ENCODE data around the gene ABCB7.
"Not testable (repeated sequence)": the region's sequence is repeated elsewhere in the genome, so short reads cannot be mapped to it uniquely, and the experiment has no call there.

Gene ABCB7

DNA sequence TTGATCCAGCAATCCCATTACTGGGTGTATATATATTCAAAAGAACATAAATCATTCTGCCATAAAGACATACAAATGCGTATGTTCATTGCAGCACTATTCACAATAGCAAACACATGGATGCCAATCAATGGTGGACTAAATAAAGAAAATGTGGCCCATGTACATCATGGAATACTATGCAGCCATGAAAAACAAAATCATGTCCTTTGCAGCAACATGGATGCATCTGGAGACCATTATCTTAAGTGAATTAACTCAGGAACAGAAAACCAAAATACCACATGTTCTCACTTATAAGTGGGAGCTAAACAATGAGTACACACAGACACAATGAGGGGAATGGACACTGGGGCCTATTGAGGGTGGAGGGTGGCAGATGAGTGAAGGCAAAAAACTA, 81.6 kb downstream of the ABCB7 start:
- Histone ChIP-seq H3K4me3 (ENCODE audit: low read depth, low read length) (no peak overlapping the region), H3K36me3 (replicated peaks) (no peaks in the 10 kb centered on the region), H3K27ac (no peak overlapping the region), H3K27me3 (replicated peaks) (no peaks in the 10 kb centered on the region)
- in situ Hi-C loops (cut with HindIII; ENCODE audit: low pct_ligation_motif_present, low sequenced_read_pairs), result no loop called here
- TF ChIP-seq, protein P1, sequence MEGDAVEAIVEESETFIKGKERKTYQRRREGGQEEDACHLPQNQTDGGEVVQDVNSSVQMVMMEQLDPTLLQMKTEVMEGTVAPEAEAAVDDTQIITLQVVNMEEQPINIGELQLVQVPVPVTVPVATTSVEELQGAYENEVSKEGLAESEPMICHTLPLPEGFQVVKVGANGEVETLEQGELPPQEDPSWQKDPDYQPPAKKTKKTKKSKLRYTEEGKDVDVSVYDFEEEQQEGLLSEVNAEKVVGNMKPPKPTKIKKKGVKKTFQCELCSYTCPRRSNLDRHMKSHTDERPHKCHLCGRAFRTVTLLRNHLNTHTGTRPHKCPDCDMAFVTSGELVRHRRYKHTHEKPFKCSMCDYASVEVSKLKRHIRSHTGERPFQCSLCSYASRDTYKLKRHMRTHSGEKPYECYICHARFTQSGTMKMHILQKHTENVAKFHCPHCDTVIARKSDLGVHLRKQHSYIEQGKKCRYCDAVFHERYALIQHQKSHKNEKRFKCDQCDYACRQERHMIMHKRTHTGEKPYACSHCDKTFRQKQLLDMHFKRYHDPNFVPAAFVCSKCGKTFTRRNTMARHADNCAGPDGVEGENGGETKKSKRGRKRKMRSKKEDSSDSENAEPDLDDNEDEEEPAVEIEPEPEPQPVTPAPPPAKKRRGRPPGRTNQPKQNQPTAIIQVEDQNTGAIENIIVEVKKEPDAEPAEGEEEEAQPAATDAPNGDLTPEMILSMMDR (IDR thresholded peaks at IDR 0.05; ENCODE audit: low read depth, low read length, missing control alignments), result no peak
- DNase-seq, result no peak

GRCh38 chrX:75071334-75071733, 84.7 kb downstream of the ABCB7 start:
- no peak for DNase-seq
- Histone ChIP-seq H3K27me3 (replicated peaks) (no peaks in the 10 kb centered on the region), H3K4me3 (ENCODE audit: low read depth, low read length) (no peak overlapping the region), H3K36me3 (replicated peaks) (no peaks in the 10 kb centered on the region), H3K27ac (no peak overlapping the region)
- TF ChIP-seq, protein P1 (IDR thresholded peaks at IDR 0.05; ENCODE audit: low read depth, low read length, missing control alignments), result no peak
- in situ Hi-C loops (cut with HindIII; ENCODE audit: low pct_ligation_motif_present, low sequenced_read_pairs), result no loop called here

- no peak for DNase-seq
- no peaks in the 10 kb centered on the region for H3K36me3 ChIP-seq (replicated peaks)
- no peaks in the 10 kb centered on the region for H3K27me3 ChIP-seq (replicated peaks)
- no peak overlapping the region for H3K27ac ChIP-seq
- H3K4me3 ChIP-seq (ENCODE audit: low read depth, low read length), result no peak overlapping the region
- in situ Hi-C loops (cut with HindIII; ENCODE audit: low pct_ligation_motif_present, low sequenced_read_pairs), result no loop called here
- TF ChIP-seq, protein P1 (IDR thresholded peaks at IDR 0.05; ENCODE audit: low read depth, low read length, missing control alignments), result no peak
Measured at GRCh38 chrX:75067931-75068330, 88.2 kb downstream of the ABCB7 start.

DNA sequence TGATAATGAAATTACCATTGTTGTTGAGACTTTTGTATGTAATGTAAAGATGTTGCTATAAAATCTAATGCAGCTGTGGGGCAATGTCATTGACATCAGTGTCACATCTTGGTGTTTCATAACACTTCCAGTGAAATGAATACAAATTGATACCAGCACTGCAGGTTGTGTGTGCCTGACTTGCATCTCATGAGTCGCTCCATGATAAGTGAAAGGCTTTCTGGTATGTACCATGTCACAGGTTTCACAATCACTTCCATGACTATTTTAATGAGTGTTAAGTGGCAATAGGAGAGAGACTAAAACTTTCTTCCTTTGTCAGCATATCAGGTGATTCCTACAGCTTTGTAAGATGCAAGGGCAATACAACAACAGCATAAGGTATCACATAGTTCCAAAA, 94.4 kb downstream of the ABCB7 start:
- Histone ChIP-seq H3K27ac (no peak overlapping the region), H3K4me3 (ENCODE audit: low read depth, low read length) (no peak overlapping the region), H3K27me3 (replicated peaks) (no peaks in the 10 kb centered on the region), H3K36me3 (replicated peaks) (no peaks in the 10 kb centered on the region)
- TF ChIP-seq, protein P1 (IDR thresholded peaks at IDR 0.05; ENCODE audit: low read depth, low read length, missing control alignments), result no peak
- no peak for DNase-seq
- in situ Hi-C loops (cut with HindIII; ENCODE audit: low pct_ligation_motif_present, low sequenced_read_pairs), result no loop called here

DNA sequence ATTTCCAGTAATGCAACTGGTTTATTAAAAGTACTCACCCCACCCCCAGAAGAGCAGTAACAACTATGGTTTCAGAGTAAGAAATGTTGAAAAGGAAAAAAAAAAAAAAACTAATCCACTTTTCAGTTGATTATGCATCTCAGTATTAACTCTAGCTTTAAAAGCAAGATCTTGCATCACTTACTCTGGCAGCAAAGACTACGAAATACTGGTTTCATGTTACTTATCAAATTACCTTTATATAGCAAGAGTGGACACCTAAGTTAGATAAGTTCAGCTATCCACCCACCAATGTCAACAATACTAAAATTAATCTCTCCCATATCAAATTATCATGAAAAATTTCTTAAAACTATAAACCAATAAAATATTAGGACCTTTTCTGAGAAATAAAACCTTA, 105.0 kb downstream of the ABCB7 start:
- Histone ChIP-seq H3K27ac (no peak overlapping the region), H3K27me3 (replicated peaks) (no peaks in the 10 kb centered on the region), H3K36me3 (replicated peaks) (no peaks in the 10 kb centered on the region), H3K4me3 (ENCODE audit: low read depth, low read length) (no peak overlapping the region)
- TF ChIP-seq, protein P1 (IDR thresholded peaks at IDR 0.05; ENCODE audit: low read depth, low read length, missing control alignments), result no peak
- in situ Hi-C loops (cut with HindIII; ENCODE audit: low pct_ligation_motif_present, low sequenced_read_pairs), result no loop called here
- DNase-seq, result no peak

- no peaks in the 10 kb centered on the region for H3K36me3 ChIP-seq (replicated peaks)
- no peak overlapping the region for H3K4me3 ChIP-seq (ENCODE audit: low read depth, low read length)
- in situ Hi-C loops (cut with HindIII; ENCODE audit: low pct_ligation_motif_present, low sequenced_read_pairs), result no loop called here
- no peaks in the 10 kb centered on the region for H3K27me3 ChIP-seq (replicated peaks)
- TF ChIP-seq, protein P1 (IDR thresholded peaks at IDR 0.05; ENCODE audit: low read depth, low read length, missing control alignments), result no peak
- DNase-seq, result no peak
- H3K27ac ChIP-seq, result no peak overlapping the region
Measured at GRCh38 chrX:75045369-75045768, 110.7 kb downstream of the ABCB7 start.

- H3K36me3 ChIP-seq (replicated peaks); H3K27me3 ChIP-seq (replicated peaks); H3K4me3 ChIP-seq (ENCODE audit: low read depth, low read length); DNase-seq; in situ Hi-C loops (cut with HindIII; ENCODE audit: low pct_ligation_motif_present, low sequenced_read_pairs); H3K27ac ChIP-seq: not testable (repeated sequence)
Measured at GRCh38 chrX:75044142-75044541, 111.9 kb downstream of the ABCB7 start.
